ENCODE data around the gene NAA25.

NAA25 gene

GRCh38 chr12:111993292-111994150, 115.1 kb downstream of the NAA25 start:
- no peak overlapping the region for H4K91ac ChIP-seq (ENCODE audit: low read depth, low read length, poor library complexity)
- H3K18ac ChIP-seq (ENCODE audit: low read length), result no peak overlapping the region
- no peak overlapping the region for H2BK120ac ChIP-seq (ENCODE audit: low read depth, low read length)
- H2AK5ac ChIP-seq (ENCODE audit: low read depth, low read length), result no peak overlapping the region
- H3K27me3 ChIP-seq (ENCODE audit: control insufficient read depth in 3 of 3, insufficient read depth in 3 of 3, low read depth in 1 of 3, low read length in 3 of 3), result no peaks in the 10 kb centered on the region
- H3K27ac ChIP-seq (replicated peaks; ENCODE audit: low read length), result no peak overlapping the region
- no peaks in the 10 kb centered on the region for H3K4me1 ChIP-seq (ENCODE audit: control insufficient read depth in 2 of 2, insufficient read depth in 1 of 2, low read depth in 1 of 2, low read length in 2 of 2)
- no peak overlapping the region for H2BK5ac ChIP-seq (ENCODE audit: low read length)
- peaks cover 0 to 5% of the 10 kb centered on the region in 2 donors for H3K36me3 ChIP-seq (replicated peaks in 1 of 2; ENCODE audit: control insufficient read depth in 2 of 2, insufficient read depth in 2 of 2, low read length in 2 of 2)
- no peak overlapping the region for H3K4me2 ChIP-seq (ENCODE audit: insufficient read depth, low read length, poor library complexity, severe bottlenecking)
- no peak overlapping the region for H3K23ac ChIP-seq (ENCODE audit: low read depth, low read length, poor library complexity)
- no peak overlapping the region for H4K8ac ChIP-seq (ENCODE audit: low read depth, low read length)
- H3K9me3 ChIP-seq (replicated peaks in 1 of 2; ENCODE audit: control insufficient read depth in 2 of 2, insufficient read depth in 1 of 2, low read depth in 1 of 2, low read length in 2 of 2), result no peaks in the 10 kb centered on the region
- H3K9ac ChIP-seq (ENCODE audit: low read depth, low read length, poor library complexity), result no peak overlapping the region
- no CpG with 5 or more reads among the region's 2 CpGs for WGBS, 2 donors (ENCODE audit: extremely low coverage in 2 of 2, insufficient read length in 2 of 2, insufficient replicate concordance in 1 of 2)
- H3K79me1 ChIP-seq (ENCODE audit: low read depth, low read length), result no peaks in the 10 kb centered on the region
- H3K4me3 ChIP-seq (ENCODE audit: low read length in 2 of 2), result no peak overlapping the region
- DNase-seq (ENCODE audit: low spot score), result no peak
- H3K4ac ChIP-seq (ENCODE audit: low read length), result no peak overlapping the region
- H2BK15ac ChIP-seq (ENCODE audit: low read length), result no peak overlapping the region
- no peak overlapping the region for H2AFZ ChIP-seq (ENCODE audit: low read length)
- no peak overlapping the region for H3K14ac ChIP-seq (ENCODE audit: low read length)
- no peak overlapping the region for H2BK12ac ChIP-seq (ENCODE audit: low read length)

- H2BK5ac ChIP-seq (ENCODE audit: low read length), result no peak overlapping the region
These were observed 116.1 kb downstream of the NAA25 start for GRCh38 chr12:111992464-111992863.

GRCh38 chr12:111991946-111992345, 116.6 kb downstream of the NAA25 start:
- Histone ChIP-seq H2BK5ac (ENCODE audit: low read length) (no peak overlapping the region), H3K4me2 (ENCODE audit: insufficient read depth, low read length, poor library complexity, severe bottlenecking) (no peak overlapping the region), H2BK12ac (ENCODE audit: low read length) (no peak overlapping the region), H3K27me3 (ENCODE audit: control insufficient read depth in 3 of 3, insufficient read depth in 3 of 3, low read depth in 1 of 3, low read length in 3 of 3) (no peaks in the 10 kb centered on the region), H2AFZ (ENCODE audit: low read length) (no peak overlapping the region), H3K36me3 (replicated peaks in 1 of 2; ENCODE audit: control insufficient read depth in 2 of 2, insufficient read depth in 2 of 2, low read length in 2 of 2) (peaks cover 0 to 5% of the 10 kb centered on the region in 2 donors), H3K14ac (ENCODE audit: low read length) (no peak overlapping the region), H3K9me3 (replicated peaks in 1 of 2; ENCODE audit: control insufficient read depth in 2 of 2, insufficient read depth in 1 of 2, low read depth in 1 of 2, low read length in 2 of 2) (no peaks in the 10 kb centered on the region), H3K23ac (ENCODE audit: low read depth, low read length, poor library complexity) (no peak overlapping the region), H3K9ac (ENCODE audit: low read depth, low read length, poor library complexity) (no peak overlapping the region), H3K4me3 (ENCODE audit: low read length in 2 of 2) (no peak overlapping the region), H2BK120ac (ENCODE audit: low read depth, low read length) (no peak overlapping the region), H3K18ac (ENCODE audit: low read length) (no peak overlapping the region), H3K4me1 (ENCODE audit: control insufficient read depth in 2 of 2, insufficient read depth in 1 of 2, low read depth in 1 of 2, low read length in 2 of 2) (no peaks in the 10 kb centered on the region), H3K27ac (replicated peaks; ENCODE audit: low read length) (no peak overlapping the region), H3K79me1 (ENCODE audit: low read depth, low read length) (no peaks in the 10 kb centered on the region), H4K8ac (ENCODE audit: low read depth, low read length) (no peak overlapping the region), H4K91ac (ENCODE audit: low read depth, low read length, poor library complexity) (no peak overlapping the region), H3K4ac (ENCODE audit: low read length) (no peak overlapping the region), H2BK15ac (ENCODE audit: low read length) (no peak overlapping the region), H2AK5ac (ENCODE audit: low read depth, low read length) (no peak overlapping the region)
- no CpG with 5 or more reads among the region's 4 CpGs for WGBS, 2 donors (ENCODE audit: extremely low coverage in 2 of 2, insufficient read length in 2 of 2, insufficient replicate concordance in 1 of 2)
- DNase-seq (ENCODE audit: low spot score), result no peak

More at GRCh38 chr12:111992464-111992863, 116.1 kb downstream of the NAA25 start:
- no peaks in the 10 kb centered on the region for H3K4me1 ChIP-seq (ENCODE audit: control insufficient read depth in 2 of 2, insufficient read depth in 1 of 2, low read depth in 1 of 2, low read length in 2 of 2)
- no peak overlapping the region for H2BK120ac ChIP-seq (ENCODE audit: low read depth, low read length)
- no peak overlapping the region for H3K23ac ChIP-seq (ENCODE audit: low read depth, low read length, poor library complexity)
- no peak overlapping the region for H4K8ac ChIP-seq (ENCODE audit: low read depth, low read length)
- no peak overlapping the region for H3K18ac ChIP-seq (ENCODE audit: low read length)
- H3K79me1 ChIP-seq (ENCODE audit: low read depth, low read length), result no peaks in the 10 kb centered on the region
- no peak overlapping the region for H2AFZ ChIP-seq (ENCODE audit: low read length)
- WGBS, 2 donors (ENCODE audit: extremely low coverage in 2 of 2, insufficient read length in 2 of 2, insufficient replicate concordance in 1 of 2), result no CpG with 5 or more reads among the region's 6 CpGs
- H3K36me3 ChIP-seq (replicated peaks in 1 of 2; ENCODE audit: control insufficient read depth in 2 of 2, insufficient read depth in 2 of 2, low read length in 2 of 2), result peaks cover 0 to 5% of the 10 kb centered on the region in 2 donors
- H3K27me3 ChIP-seq (ENCODE audit: control insufficient read depth in 3 of 3, insufficient read depth in 3 of 3, low read depth in 1 of 3, low read length in 3 of 3), result no peaks in the 10 kb centered on the region
- H3K9me3 ChIP-seq (replicated peaks in 1 of 2; ENCODE audit: control insufficient read depth in 2 of 2, insufficient read depth in 1 of 2, low read depth in 1 of 2, low read length in 2 of 2), result no peaks in the 10 kb centered on the region
- no peak overlapping the region for H3K27ac ChIP-seq (replicated peaks; ENCODE audit: low read length)
- H2AK5ac ChIP-seq (ENCODE audit: low read depth, low read length), result no peak overlapping the region
- no peak overlapping the region for H4K91ac ChIP-seq (ENCODE audit: low read depth, low read length, poor library complexity)
- H3K14ac ChIP-seq (ENCODE audit: low read length), result no peak overlapping the region
- H3K9ac ChIP-seq (ENCODE audit: low read depth, low read length, poor library complexity), result no peak overlapping the region
- no peak overlapping the region for H3K4me3 ChIP-seq (ENCODE audit: low read length in 2 of 2)
- no peak for DNase-seq (ENCODE audit: low spot score)
- H2BK12ac ChIP-seq (ENCODE audit: low read length), result no peak overlapping the region
- H3K4ac ChIP-seq (ENCODE audit: low read length), result no peak overlapping the region
- no peak overlapping the region for H3K4me2 ChIP-seq (ENCODE audit: insufficient read depth, low read length, poor library complexity, severe bottlenecking)
- no peak overlapping the region for H2BK15ac ChIP-seq (ENCODE audit: low read length)

- no peak overlapping the region for H3K9ac ChIP-seq (ENCODE audit: low read depth, low read length, poor library complexity)
- H2AK5ac ChIP-seq (ENCODE audit: low read depth, low read length), result no peak overlapping the region
- no peak overlapping the region for H2BK120ac ChIP-seq (ENCODE audit: low read depth, low read length)
- H3K4me3 ChIP-seq (ENCODE audit: low read length in 2 of 2), result no peak overlapping the region
- no peaks in the 10 kb centered on the region for H3K27me3 ChIP-seq (ENCODE audit: control insufficient read depth in 3 of 3, insufficient read depth in 3 of 3, low read depth in 1 of 3, low read length in 3 of 3)
- H2BK5ac ChIP-seq (ENCODE audit: low read length), result no peak overlapping the region
- H4K91ac ChIP-seq (ENCODE audit: low read depth, low read length, poor library complexity), result no peak overlapping the region
- no peak overlapping the region for H4K8ac ChIP-seq (ENCODE audit: low read depth, low read length)
- no peak overlapping the region for H3K14ac ChIP-seq (ENCODE audit: low read length)
- WGBS, 2 donors (ENCODE audit: extremely low coverage in 2 of 2, insufficient read length in 2 of 2, insufficient replicate concordance in 1 of 2), result no CpG with 5 or more reads among the region's 2 CpGs
- no peaks in the 10 kb centered on the region for H3K79me1 ChIP-seq (ENCODE audit: low read depth, low read length)
- H3K27ac ChIP-seq (replicated peaks; ENCODE audit: low read length), result no peak overlapping the region
- H3K36me3 ChIP-seq (replicated peaks in 1 of 2; ENCODE audit: control insufficient read depth in 2 of 2, insufficient read depth in 2 of 2, low read length in 2 of 2), result peaks cover 0 to 5% of the 10 kb centered on the region in 2 donors
- no peak overlapping the region for H3K4ac ChIP-seq (ENCODE audit: low read length)
- no peak overlapping the region for H2BK15ac ChIP-seq (ENCODE audit: low read length)
- H3K4me1 ChIP-seq (ENCODE audit: control insufficient read depth in 2 of 2, insufficient read depth in 1 of 2, low read depth in 1 of 2, low read length in 2 of 2), result no peaks in the 10 kb centered on the region
- DNase-seq (ENCODE audit: low spot score), result no peak
- no peak overlapping the region for H3K18ac ChIP-seq (ENCODE audit: low read length)
- no peak overlapping the region for H3K23ac ChIP-seq (ENCODE audit: low read depth, low read length, poor library complexity)
- H3K4me2 ChIP-seq (ENCODE audit: insufficient read depth, low read length, poor library complexity, severe bottlenecking), result no peak overlapping the region
- H2AFZ ChIP-seq (ENCODE audit: low read length), result no peak overlapping the region
- H3K9me3 ChIP-seq (replicated peaks in 1 of 2; ENCODE audit: control insufficient read depth in 2 of 2, insufficient read depth in 1 of 2, low read depth in 1 of 2, low read length in 2 of 2), result no peaks in the 10 kb centered on the region
- no peak overlapping the region for H2BK12ac ChIP-seq (ENCODE audit: low read length)
These were observed 117.0 kb downstream of the NAA25 start for GRCh38 chr12:111991535-111991934.

All from neuronal stem cell (in vitro differentiated cells).